ENCODE measurements around the gene MSMP. TPM values are rescaled to one million over a fixed set of nuclear protein-coding genes. Genes with fewer than 3 reads are reported as not detected.
A peak's percentile ranks its signal among the peaks of the same experiment; 100 is the strongest.

Gene MSMP, protein sequence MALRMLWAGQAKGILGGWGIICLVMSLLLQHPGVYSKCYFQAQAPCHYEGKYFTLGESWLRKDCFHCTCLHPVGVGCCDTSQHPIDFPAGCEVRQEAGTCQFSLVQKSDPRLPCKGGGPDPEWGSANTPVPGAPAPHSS
- total RNA-seq (2014; rRNA removed; shearing (Covaris generic)) = not detected in 2 replicates

DNA sequence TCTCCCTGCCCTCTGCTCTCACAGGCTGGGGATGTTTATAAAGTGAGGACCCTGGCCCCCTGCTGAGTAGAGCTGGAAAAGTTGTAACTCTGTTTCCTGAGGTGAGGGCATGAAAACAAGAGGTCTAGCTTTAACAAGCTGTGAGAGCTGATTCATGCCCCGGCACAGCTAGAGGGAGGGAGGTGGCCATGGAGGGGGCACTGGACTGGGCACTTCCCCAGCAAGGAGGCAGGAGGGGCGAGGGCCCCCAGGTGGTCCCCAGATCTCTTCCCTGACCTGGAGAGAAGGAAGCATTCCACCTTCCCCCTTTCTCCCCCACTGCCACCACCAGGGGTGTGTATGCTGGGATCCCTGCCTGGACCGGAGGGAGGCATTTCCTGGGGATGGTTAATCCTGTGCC is at the start of gene MSMP:
Gene MSMP, minus strand, starts transcription at position 13 of the 400 bp plus-strand sequence. CDS start 147 bp downstream, outside the sequence.
- DNase-seq (ENCODE audit: low read depth) = no peak

DNA sequence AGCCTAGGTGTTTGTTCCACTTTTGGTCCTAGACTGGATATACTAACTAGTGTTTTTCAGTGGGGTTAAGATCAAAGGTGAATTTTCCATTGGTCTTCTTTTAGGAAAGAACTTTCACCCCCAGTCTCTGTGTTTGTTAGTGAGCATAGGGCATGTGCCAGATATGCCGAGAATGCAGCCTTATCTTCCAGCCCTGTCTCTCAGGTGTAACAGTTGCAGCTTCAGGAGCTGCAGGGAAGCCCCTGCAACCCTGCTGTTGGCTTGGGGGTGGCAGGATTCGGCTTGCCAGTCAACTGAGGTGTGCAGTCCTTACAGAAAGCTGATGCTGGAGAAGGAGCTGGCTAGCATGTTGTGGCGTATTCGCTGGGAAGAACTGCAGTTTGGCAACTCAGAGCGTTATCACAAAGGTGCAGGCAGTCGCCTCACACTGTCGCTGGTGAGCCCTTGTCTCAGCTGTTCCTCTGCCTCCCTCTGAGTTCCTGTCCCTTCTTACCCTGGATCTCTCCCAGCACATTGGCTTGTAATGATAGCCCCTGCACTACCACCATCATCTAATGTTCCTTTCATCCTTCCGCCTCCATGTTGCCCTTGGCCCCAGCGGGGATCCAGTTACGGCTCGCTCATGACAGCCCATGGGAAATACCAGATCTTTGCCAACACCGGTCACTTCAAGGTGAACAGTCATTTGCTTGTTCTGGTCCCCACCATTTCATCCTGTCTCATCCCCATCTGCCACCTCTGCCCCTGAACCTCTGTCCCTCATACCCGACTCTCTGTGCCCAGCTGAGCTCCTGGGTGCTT is 47.5 kb upstream of the MSMP start:
- no peak for DNase-seq (ENCODE audit: low read depth)

DNA sequence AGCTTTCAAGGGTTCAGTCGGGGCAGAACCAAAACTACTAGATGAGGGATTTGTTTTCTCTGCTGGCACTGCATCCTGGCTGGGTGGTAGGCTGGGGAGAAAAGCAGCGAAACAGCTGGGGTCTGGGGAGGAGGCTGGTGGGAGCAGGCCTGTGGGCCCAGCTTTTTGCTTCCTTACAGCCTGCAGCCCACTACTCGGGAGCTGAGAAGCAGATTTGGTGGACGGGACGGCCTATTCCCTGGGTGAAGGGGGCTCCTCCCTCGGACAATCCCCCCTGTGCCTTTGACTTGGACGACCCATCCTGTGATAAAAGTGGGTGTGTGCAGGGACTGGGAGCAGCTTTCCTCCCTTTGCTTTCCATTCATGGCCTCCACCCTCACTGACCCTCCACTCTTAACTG is 46.5 kb upstream of the MSMP start:
- DNase-seq (ENCODE audit: low read depth) = no peak

DNA sequence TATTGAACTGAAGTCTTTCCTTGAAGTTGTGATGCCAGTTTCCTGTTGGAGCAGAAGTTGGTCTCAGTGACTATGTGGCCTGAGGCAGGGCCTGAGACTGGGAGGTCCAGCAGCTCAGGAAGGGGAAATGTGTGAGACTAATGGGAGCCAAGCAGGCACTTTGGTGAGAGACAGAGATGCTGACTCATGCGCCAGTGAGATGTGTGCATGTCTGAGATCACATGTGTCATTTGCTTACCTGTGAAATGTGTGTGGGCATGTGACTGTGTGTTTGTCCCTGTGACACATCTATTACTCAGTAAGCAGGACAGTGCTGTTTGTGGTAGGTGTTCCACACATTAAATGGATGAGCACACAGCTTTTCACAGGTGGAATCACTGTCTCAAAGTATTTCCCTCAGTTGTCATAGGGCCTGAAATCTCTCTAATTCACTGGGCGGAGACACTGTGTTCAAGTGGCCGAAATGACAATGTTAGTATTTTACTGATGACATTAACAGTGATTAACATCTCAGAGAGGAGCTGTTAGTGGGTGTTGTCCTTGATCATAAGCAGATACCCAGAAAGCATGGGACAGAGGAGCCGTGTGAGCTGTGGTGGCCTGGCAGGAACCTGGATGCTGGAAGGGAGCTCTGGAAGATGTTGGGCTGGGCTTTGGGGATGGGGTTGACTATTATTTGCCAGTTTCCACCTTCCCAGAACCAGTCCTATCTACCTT is 44.7 kb upstream of the MSMP start:
- DNase-seq (ENCODE audit: low read depth) = peak; percentile 85

DNA sequence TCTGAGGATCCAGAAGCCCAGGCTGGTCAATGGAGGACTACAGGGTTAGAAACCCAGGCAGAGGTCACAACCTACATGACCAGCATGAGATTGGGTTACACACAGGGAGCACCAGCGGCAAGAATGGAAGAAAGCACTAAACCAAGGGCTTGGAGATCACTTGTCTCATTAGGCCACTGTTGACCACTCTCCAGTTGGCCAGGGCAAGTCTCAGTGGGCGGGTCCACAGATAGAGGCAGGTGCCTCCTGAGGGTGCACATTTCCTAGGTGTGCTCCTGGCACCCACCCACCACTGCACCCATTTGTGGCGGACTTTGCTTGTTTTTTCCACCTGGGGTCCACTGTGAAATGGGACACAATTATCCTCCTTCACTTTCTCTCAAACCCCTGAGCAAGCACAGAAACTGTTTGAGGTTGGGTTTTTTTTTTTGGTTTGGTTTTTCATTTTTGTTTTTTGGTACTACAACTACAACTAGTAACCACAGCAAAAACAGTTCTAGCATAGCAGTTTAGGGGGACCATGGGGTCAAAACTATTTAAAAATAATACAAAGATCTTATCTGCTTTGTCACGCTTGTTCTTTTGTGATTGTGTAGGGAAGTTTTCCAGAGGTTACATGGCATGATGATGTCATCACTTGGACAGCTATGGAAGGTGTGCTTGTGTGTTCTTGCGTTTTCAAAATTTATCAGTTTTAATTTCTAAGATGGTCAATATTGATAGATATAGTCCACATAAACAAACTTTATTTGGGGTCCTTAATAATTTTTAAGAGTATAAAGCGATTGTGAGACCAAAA is 43.4 kb upstream of the MSMP start:
- no peak for DNase-seq (ENCODE audit: low read depth)

DNA sequence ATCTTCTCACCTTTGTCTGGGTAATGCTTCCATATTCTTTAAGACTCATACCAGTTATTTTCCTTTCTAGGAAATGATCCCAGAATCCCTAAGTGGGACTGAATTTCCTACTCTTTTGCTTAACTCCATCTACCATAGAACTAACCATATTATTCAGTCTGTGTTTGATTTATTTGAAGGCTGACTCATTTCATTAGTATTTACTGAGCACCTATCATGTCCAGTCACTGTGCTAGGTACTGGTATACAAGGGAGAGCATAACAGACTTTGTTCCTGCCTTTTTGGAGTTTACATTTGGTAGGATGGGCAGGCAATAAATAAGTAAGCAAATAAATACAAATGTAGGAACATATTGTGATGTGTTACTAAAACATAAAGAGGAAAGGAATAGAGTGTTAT is 41.6 kb upstream of the MSMP start:
- no peak for DNase-seq (ENCODE audit: low read depth)

DNA sequence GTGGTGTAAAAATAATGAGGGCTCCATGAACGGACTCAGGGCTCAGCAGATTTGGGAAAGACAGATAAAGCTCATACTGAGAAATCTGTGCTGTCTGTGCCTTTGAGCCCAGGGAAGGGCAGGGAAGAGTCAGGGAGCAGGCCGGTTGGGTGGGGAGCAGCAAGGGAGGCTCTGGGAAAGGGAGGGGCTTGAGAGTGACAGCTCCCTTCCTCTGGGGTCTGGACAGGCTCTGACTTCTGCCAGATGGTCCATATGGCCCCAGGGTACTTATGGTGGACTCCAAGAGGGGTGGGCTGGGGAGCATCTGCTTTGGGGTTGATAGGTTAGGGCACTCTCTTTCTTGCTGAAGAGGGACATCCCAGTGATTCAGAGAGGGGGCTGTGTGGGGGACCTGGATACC is 39.4 kb upstream of the MSMP start:
- no peak for DNase-seq (ENCODE audit: low read depth)

DNA sequence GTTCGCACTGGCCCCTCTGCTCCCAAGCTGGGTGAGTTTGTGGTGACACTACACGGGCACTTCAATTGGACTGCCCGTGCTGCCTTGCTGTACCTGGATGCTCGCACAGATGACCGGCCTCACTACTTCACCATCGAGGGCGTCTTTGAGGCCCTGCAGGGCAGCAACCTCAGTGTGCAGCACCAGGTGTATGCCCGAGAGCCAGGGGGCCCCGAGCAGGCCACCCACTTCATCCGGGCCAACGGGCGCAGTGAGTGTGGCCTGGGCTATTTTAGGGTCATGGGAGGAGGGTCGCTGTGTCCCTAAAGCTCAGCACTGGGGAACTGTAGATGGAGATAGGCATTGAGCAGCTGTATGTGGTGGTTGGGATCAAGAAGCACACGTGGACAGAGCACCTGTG is 38.8 kb upstream of the MSMP start:
- no peak for DNase-seq (ENCODE audit: low read depth)

DNA sequence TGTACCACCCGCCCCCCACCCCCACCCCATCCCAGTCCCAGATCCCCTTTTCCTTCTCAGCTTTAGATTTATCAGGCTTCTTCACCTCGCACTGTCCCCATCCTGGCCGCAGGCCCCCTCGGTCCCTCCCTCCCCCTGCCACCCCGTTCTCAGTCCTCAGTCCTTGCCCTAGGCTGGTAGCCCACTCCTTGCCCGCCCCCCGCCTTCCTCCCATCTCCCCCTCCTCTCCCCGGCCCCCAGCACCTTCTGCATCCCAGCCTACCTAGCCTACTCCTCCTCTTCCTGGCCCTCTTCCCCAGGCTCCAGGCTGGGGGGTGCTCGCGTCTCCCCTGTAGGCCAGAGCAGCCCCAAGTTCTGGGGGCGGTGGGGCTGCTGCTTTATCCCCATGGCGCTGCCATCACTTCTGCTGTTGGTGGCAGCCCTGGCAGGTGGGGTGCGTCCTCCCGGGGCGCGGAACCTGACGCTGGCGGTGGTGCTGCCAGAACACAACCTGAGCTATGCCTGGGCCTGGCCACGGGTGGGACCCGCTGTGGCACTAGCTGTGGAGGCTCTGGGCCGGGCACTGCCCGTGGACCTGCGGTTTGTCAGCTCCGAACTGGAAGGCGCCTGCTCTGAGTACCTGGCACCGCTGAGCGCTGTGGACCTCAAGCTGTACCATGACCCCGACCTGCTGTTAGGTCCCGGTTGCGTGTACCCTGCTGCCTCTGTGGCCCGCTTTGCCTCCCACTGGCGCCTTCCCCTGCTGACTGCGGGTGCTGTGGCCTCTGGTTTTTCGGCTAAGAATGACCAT is 38.1 kb upstream of the MSMP start:
- no peak for DNase-seq (ENCODE audit: low read depth)

DNA sequence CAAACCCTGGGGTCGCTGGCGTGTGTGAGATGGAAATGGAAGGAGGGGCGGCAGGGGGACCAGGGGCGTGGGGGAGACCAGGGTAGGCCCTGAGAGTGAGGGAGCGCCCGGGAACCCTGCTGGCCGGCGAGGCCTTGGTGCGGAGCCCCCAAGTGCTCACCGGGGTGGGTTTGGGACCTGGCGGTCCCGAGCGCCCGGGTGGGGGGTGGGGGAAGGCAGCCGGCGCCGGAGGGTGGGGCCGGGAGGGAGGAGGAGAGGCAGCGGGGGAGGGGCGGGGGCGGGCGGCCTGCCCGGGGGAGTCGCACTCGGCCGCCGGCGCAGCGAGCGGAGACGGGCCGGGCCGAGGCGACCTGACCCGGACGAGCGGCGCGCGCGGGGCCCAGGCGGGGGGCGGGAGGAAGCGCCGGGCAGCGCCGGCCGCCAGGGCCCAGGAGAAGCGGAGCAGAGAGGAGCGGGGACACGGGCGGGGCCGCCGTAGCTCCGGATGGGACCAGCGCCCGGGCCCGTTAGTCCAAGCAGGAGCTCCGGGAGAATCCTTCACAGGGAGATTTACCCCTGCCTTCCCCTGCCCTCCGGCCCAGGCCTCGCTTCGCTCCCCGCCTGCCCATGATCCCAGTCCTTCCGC is 37.3 kb upstream of the MSMP start, which contains the start of gene NPR2:
Gene NPR2, plus strand, starts transcription at position 295 of the 625 bp plus-strand sequence. CDS start 818 bp downstream, outside the sequence.
- peak; percentile 44 for DNase-seq (ENCODE audit: low read depth)

DNA sequence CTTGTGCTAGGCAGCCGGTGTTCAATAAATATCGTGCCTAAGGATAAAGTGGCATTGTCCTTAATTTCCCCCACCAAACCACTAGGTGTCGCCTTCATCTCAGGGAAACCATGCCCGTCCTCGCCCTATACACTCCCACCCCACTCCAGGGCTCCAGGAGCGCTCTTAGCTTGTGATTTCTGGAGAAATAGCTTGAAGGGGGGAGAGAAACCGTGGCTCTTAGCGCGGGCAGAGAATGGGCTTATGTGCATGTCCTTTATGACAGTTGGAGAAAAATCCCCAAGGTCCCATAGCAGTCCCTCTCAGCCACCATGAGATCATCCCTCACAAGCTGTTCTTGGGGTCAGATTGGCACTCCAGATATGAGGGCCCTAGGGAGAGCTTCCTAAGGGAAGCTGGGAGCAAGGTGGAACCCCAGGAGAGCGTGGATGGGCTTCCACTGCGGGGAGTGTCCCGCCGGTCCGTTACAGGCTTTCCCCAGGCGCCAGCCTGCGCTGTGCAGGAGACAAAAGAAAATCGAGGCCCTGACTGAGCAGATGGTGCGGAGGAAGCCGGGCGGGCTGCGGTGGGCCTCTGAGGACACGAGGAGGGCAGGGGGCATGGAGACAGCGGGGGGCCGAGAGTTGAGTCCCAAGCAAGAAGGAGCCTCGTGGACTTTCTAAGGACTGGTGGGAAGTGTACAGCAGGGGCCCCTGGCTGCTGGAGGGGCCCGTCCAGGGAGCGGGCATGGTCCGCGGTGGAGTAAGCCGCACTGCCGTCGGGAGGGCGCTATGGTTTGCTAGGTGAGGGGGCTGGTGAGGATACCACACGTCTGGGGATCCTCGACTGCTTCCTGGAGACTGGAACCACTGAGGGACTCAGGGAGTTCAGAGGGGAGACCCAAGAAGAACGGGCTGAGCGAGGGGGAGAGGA is 36.6 kb upstream of the MSMP start:
- DNase-seq (ENCODE audit: low read depth) = peak; percentile 80

DNA sequence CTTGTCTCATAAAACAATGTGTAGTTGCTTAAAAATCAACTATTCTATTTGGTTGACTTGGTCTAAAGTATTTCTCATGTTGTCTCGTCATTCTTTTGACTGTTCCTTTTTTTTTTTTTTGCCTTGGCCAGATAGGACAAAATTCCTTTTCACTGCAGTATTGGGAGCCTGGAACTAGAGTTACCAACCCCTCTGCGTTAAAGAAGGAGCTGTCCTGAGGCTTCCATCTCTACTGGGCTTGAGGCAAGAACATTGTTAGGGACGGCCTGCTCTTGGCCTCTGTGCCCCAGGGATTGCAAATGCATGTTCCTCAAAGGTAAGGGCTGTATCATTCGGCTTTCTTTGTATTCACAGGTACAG is 35.9 kb upstream of the MSMP start:
- no peak for DNase-seq (ENCODE audit: low read depth)

DNA sequence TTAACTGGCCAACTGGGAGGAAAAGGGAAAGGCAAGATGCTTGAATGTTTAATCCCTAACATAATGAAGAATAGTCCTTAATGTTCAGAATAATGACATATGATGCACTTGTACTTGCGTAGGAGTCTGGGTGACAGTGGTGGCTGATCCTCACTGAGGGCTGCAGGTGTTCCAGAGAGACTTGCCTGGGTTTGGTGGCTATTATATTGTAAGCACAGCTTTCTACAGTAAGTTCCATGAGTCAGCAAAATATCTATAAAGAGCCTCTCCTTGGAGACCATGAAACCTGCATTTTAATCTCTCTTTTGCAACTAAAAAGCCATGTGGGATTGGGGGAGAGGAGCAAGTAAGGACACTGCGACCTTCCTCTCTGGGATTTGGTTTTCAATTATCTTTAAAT is 35.5 kb upstream of the MSMP start:
- no peak for DNase-seq (ENCODE audit: low read depth)

DNA sequence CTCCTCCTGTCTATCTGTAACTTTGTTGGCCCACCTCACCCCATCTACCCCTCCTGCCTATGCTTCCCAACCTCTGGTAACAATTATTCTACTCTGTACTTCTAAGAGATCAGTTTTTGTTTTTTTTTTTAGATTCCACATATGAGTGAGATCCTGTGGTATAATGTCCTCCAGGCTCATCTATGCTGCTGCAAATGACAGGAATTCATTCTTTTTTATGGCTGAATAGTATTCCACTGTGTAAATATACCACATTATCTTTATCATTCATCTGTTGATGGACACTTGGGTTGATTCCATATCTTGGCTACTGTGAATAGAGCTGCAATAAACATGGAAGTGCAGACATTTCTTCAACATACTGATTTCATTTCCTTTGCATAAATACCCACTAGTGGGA is 29.3 kb upstream of the MSMP start:
- DNase-seq (ENCODE audit: low read depth) = no peak

DNA sequence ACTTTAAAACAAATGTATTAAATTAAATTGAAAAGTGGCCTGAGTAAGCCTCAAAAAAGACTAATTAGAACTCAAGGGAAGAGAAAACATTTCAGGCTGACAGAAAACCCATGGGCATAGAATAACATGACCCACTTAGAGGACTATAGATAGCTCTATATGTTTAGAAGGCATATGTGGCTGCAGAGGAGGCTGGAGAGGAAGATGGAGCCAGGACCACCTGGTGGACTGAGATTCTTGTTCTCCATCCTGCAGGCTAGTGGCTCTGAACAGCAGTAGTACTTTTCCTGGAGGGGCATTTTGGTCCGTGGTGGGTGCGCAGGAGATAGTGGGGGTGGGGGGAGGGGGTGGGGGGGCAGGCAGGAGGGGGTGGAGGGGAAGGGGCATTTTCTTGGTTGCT is 27.0 kb upstream of the MSMP start:
- no peak for DNase-seq (ENCODE audit: low read depth)

DNA sequence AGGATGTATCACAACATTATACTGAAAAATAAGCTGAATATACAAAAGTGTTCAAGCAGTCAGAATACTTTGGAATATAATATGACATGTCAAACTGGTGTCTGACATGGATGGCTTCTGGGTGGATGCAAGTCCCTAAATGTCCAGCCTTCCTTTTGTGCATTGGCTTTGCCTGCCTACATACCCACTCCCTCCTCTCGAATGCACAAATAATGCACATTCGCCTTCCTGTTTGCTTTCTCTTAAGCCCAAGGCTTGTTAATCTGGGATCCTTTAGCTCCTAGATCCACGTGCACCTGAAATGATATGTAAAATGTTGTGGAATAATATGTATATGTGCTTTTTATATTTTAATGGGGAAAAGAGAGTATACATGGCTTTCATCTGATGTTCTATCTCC is 24.4 kb upstream of the MSMP start:
- no peak for DNase-seq (ENCODE audit: low read depth)

DNA sequence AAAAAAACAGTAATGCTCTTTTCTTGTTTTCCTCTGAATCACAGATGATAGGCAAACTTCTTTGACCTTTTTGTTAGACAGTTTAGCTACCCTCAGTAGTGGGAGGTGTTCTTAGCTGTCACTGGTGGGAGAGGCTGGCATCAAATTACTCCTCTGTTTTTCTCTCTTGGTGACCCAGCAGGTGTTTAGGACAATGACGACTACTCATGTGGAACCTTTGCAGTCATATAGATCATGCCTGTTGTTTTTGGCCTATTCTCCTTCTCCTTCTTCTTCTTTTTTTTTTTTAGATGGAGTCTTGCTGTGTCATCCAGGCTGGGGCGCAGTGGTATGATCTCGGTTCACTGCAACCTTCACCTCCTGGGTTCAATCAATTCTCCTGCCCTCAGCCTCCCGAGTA is 21.9 kb upstream of the MSMP start:
- no peak for DNase-seq (ENCODE audit: low read depth)

DNA sequence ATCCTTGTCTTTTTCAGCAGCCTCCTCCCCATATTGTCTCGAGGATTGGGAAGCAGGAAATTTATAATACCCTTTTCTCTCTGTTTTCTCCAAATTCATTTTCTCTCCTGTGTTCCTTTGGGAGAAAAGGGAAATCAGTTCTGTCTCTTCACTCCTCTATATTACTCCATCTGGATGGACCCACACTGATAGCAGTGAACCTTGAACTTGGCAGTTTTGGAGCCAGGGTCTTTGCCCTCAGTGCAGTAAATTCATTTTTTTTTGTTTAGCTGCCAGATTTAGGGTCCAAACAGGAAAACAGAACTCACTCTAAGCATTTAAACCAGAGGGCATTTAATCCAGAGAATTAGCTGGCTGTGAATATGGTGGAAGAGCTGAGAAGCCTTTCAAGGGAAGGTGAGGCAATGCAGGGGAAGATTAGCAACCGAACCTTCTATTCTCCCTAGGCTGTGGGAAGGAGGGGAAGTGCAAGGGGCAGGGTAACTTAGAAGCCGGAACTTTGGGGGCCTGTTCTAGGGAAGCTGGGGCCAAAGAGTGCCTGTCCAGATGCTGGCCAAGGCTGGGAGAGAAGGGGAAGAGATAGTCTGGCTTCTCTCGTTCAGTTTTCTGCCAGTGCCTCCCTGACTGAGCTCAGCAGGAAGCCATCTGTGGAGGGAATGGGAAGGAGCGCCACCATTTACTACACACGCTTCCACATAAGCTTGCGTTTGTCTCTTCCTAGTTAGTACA is 21.0 kb upstream of the MSMP start:
- DNase-seq (ENCODE audit: low read depth) = no peak

DNA sequence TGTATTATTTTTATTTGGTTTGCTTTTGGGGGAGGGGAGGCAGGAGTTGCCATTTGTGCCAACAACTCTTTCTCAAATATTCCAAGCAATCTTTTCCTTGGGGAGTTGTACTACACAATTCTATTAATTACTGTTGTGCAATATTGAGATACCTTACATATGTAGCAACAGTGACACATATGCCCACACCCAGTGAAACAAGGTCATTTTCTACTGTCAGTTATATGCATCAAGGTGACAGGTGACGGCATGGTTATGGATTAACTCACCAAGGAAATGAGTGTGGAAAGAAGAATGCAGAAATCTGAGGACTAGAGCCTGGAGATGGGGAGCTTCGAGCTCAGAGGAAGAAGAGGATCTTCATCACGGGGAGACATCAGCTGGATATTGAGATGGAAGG is 17.9 kb upstream of the MSMP start:
- no peak for DNase-seq (ENCODE audit: low read depth)
